GM23338 (cell line): Measurements from ENCODE around the gene CACNA2D3. TPM values are rescaled to one million over a fixed set of nuclear protein-coding genes. Genes with fewer than 3 reads are reported as not detected.

Experiments used
- ATAC-seq: fragments of 200-7000 bp; cut with Tn5 transposase; 3 replicates; pipeline ENCODE4 v1.9.1; 2020
- DNase-seq: peaks from one replicate; pipeline ENCODE4 v3.0.0-alpha.2; 2015; ENCODE audit warnings: low spot score
- H2AFZ ChIP-seq: fragments of 200-600 bp; sonication (generic); 2 replicates; pipeline ENCODE4 v1.8.0; 2016; ENCODE audit warnings: antibody characterized with exemption, mild to moderate bottlenecking, moderate library complexity
- H3F3A ChIP-seq: fragments of 200-600 bp; sonication (generic); replicated peaks from 2 replicates; pipeline ENCODE4 v1.8.0; 2017; ENCODE audit warnings: antibody characterized with exemption, mixed run types, low read depth
- H3K27ac ChIP-seq: fragments of 200-600 bp; sonication (generic); 2 replicates; pipeline ENCODE4 v1.6.1; 2016; ENCODE audit warnings: low read depth
- H3K27me3 ChIP-seq: fragments of 200-600 bp; sonication (generic); 2 replicates; pipeline ENCODE4 v1.8.0; 2016; ENCODE audit warnings: mild to moderate bottlenecking, mixed run types, moderate library complexity; ENCODE audit not compliant: insufficient read depth
- H3K36me3 ChIP-seq: fragments of 200-600 bp; sonication (generic); 2 replicates; pipeline ENCODE4 v1.8.0; 2016; ENCODE audit warnings: mild to moderate bottlenecking; ENCODE audit not compliant: insufficient read depth
- H3K4me1 ChIP-seq: fragments of 200-600 bp; sonication (generic); 2 replicates; pipeline ENCODE4 v1.8.0; 2016; ENCODE audit warnings: mild to moderate bottlenecking, moderate library complexity; ENCODE audit not compliant: insufficient read depth
- H3K4me2 ChIP-seq: fragments of 200-600 bp; sonication (generic); 2 replicates; pipeline ENCODE4 v1.7.1; 2017; ENCODE audit warnings: mixed run types
- H3K4me3 ChIP-seq: fragments of 200-600 bp; sonication (generic); 2 replicates; pipeline ENCODE4 v1.6.1; 2016; ENCODE audit warnings: mixed run types
- H3K79me2 ChIP-seq: fragments of 200-600 bp; sonication (generic); replicated peaks from 2 replicates; pipeline ENCODE4 v1.8.0; 2017; ENCODE audit warnings: mild to moderate bottlenecking; ENCODE audit not compliant: insufficient read depth
- H3K9me2 ChIP-seq: fragments of 200-600 bp; sonication (generic); 2 replicates; pipeline ENCODE4 v1.8.0; 2017; ENCODE audit not compliant: insufficient read depth
- H4K20me1 ChIP-seq: fragments of 200-600 bp; sonication (generic); replicated peaks from 2 replicates; pipeline ENCODE4 v1.8.0; 2017; ENCODE audit warnings: mild to moderate bottlenecking; ENCODE audit not compliant: insufficient read depth
- H3K27ac Mint-ChIP-seq: 2 replicates; pipeline ENCODE4 v1.8.0; 2020; ENCODE audit warnings: inconsistent platforms, mild to moderate bottlenecking, moderate library complexity, mixed read lengths
- H3K27me3 Mint-ChIP-seq: 3 replicates; pipeline ENCODE4 v1.8.0; 2022; ENCODE audit warnings: low read depth, mild to moderate bottlenecking, moderate library complexity, mixed read lengths, inconsistent platforms; ENCODE audit not compliant: insufficient read depth, poor library complexity
- H3K36me3 Mint-ChIP-seq: 3 replicates; pipeline ENCODE4 v1.8.0; 2021; ENCODE audit warnings: low read depth, mild to moderate bottlenecking, inconsistent platforms, moderate library complexity, mixed read lengths
- H3K4me1 Mint-ChIP-seq: 3 replicates; pipeline ENCODE4 v1.8.0; 2020; ENCODE audit warnings: mild to moderate bottlenecking, inconsistent platforms, mixed read lengths
- H3K4me3 Mint-ChIP-seq: 3 replicates; pipeline ENCODE4 v1.8.0; 2021; ENCODE audit warnings: moderate library complexity, mild to moderate bottlenecking, inconsistent platforms, mixed read lengths
- H3K9me3 Mint-ChIP-seq: 3 replicates; pipeline ENCODE4 v1.8.0; 2020; ENCODE audit warnings: moderate library complexity, mild to moderate bottlenecking, inconsistent platforms, mixed read lengths
- CTCF ChIP-seq, 2 experiments: fragments of 200-600 bp in 1 of 2; sonication (generic) in 1 of 2; conservative IDR thresholded peaks; 2 replicates each; pipeline versions ENCODE4 v1.5.1 to v1.6.1; 2016 to 2017; ENCODE audit warnings: antibody characterized with exemption in 2 of 2, low read depth in 2 of 2, mild to moderate bottlenecking in 2 of 2, moderate library complexity in 1 of 2
- EZH2phosphoT487 ChIP-seq: fragments of 200-600 bp; sonication (generic); IDR thresholded peaks from one replicate; pipeline ENCODE4 v1.8.1; 2018; ENCODE audit warnings: antibody characterized with exemption; ENCODE audit not compliant: unreplicated experiment
- JUNB ChIP-seq: IDR thresholded peaks from one replicate; pipeline ENCODE4 v1.6.1; 2016; ENCODE audit warnings: antibody characterized with exemption; ENCODE audit not compliant: unreplicated experiment
- NANOG ChIP-seq: IDR thresholded peaks from 2 replicates; pipeline ENCODE4 v1.6.1; 2016; ENCODE audit warnings: antibody characterized with exemption, borderline replicate concordance
- REST ChIP-seq: IDR thresholded peaks from one replicate; pipeline ENCODE4 v1.6.1; 2018; ENCODE audit warnings: antibody characterized with exemption; ENCODE audit not compliant: unreplicated experiment
- STAT1 ChIP-seq: IDR thresholded peaks from one replicate; pipeline ENCODE4 v1.6.1; 2016; ENCODE audit warnings: antibody characterized with exemption; ENCODE audit not compliant: unreplicated experiment
- ZNF114 ChIP-seq: fragments of 250-450 bp; sonication (Bioruptor Pico); IDR thresholded peaks from 2 replicates; pipeline ENCODE4 v1.5.0; 2020; ENCODE audit warnings: mild to moderate bottlenecking, moderate library complexity
- ZNF331 ChIP-seq: fragments of 250-450 bp; sonication (Bioruptor Pico); IDR thresholded peaks from 2 replicates; pipeline ENCODE4 v1.5.0; 2020; ENCODE audit warnings: low read depth, mild to moderate bottlenecking, moderate library complexity
- polyA plus RNA-seq: library from polyadenylated mRNA; unstranded; fragments of >200 nt; fragmentation: Nextera tagmentation; extraction: Ambion mirVana; gene quantifications from 2 replicates; pipeline ENCODE4 v1.2.1, GENCODE V29; 2016
- total RNA-seq: library from RNA; depleted of rRNA; stranded (reverse); fragments of >200 nt; shearing (Covaris generic); gene quantifications from 2 replicates; pipeline ENCODE4 v1.2.3, GENCODE V29; 2014

CACNA2D3 gene
- total and polyA plus RNA-seq, 2 experiments from 2014 or later = 2.2 to 2.3 TPM

GRCh38 chr3:54225841-54226528, 103.6 kb downstream of the CACNA2D3 start (continued):
- TF ChIP-seq EZH2phosphoT487 (no peak), CTCF (conservative IDR thresholded peaks at IDR 0.05; ENCODE audit: low read depth in 2 of 2) (no peak), JUNB (no peak)

GRCh38 chr3:54228806-54229205, 106.5 kb downstream of the CACNA2D3 start:
- no peaks in the 10 kb centered on the region for H3K4me1 ChIP-seq
- H3K27me3 Mint-ChIP-seq = peaks cover 2% of the 10 kb centered on the region
- H3K27ac Mint-ChIP-seq = no peak overlapping the region
- H3K9me2 ChIP-seq = peaks cover 7% of the 10 kb centered on the region; the same call in 1 of the 2 replicates
- peaks cover 10% of the 10 kb centered on the region for H3K4me1 Mint-ChIP-seq
- DNase-seq (peak; percentile 19), ATAC-seq (peak; percentile 76)
- H3K27me3 ChIP-seq = no peaks in the 10 kb centered on the region
- H3K9me3 Mint-ChIP-seq = no peaks in the 10 kb centered on the region; the same call in 2 of the 3 replicates
- no peaks in the 10 kb centered on the region for H4K20me1 ChIP-seq
- no peaks in the 10 kb centered on the region for H3K79me2 ChIP-seq
- no peaks in the 10 kb centered on the region for H3K36me3 ChIP-seq
- no peak overlapping the region for H3K27ac ChIP-seq
- H3F3A ChIP-seq = no peaks in the 10 kb centered on the region
- H3K4me2 ChIP-seq = no peak overlapping the region
- no peak overlapping the region for H3K4me3 ChIP-seq
- H3K4me3 Mint-ChIP-seq = no peak overlapping the region
- H2AFZ ChIP-seq = 0 out of 2 replicates have a peak overlapping the region, but pooled peaks have one; percentile 14
- H3K36me3 Mint-ChIP-seq = no peaks in the 10 kb centered on the region
- TF ChIP-seq ZNF114 (CRISPR knock-in tag) (no peak), STAT1 (no peak)

- Histone ChIP-seq H3K36me3 (0 out of 2 replicates have a peak, but pooled peaks cover 2% of the 10 kb centered on the region), H3K4me1 (no peaks in the 10 kb centered on the region), H3K9me2 (peaks cover 7% of the 10 kb centered on the region; the same call in 1 of the 2 replicates), H3K4me3 (no peak overlapping the region), H3K27me3 (no peaks in the 10 kb centered on the region), H3K4me2 (no peak overlapping the region), H2AFZ (no peak overlapping the region), H3K79me2 (no peaks in the 10 kb centered on the region), H4K20me1 (no peaks in the 10 kb centered on the region), H3K27ac (no peak overlapping the region), H3F3A (no peaks in the 10 kb centered on the region)
- Mint-ChIP-seq H3K4me3 (no peak overlapping the region), H3K36me3 (no peaks in the 10 kb centered on the region), H3K27me3 (peaks cover 4% of the 10 kb centered on the region), H3K4me1 (peaks cover 20% of the 10 kb centered on the region), H3K27ac (no peak overlapping the region), H3K9me3 (peaks cover 3% of the 10 kb centered on the region)
- DNase-seq = no peak
- no peak for ATAC-seq
- TF ChIP-seq ZNF114 (CRISPR knock-in tag) = no peak
- no peak for TF ChIP-seq ZNF331
- TF ChIP-seq NANOG = no peak
- no peak for TF ChIP-seq STAT1
- TF ChIP-seq REST = no peak
Measured at GRCh38 chr3:54232618-54233017, 110.3 kb downstream of the CACNA2D3 start.
